HepG2 (cell line): ENCODE results near the gene ALCAM. TPM values are rescaled to one million over a fixed set of nuclear protein-coding genes. Genes with fewer than 3 reads are reported as not detected.
"Not testable (repeated sequence)": the region's sequence is repeated elsewhere in the genome, so short reads cannot be mapped to it uniquely, and the experiment has no call there.

Experiments used
- ATAC-seq: fragments of 200-7000 bp; cut with Tn5 transposase; 3 replicates; pipeline ENCODE4 v1.9.1; 2020; ENCODE audit warnings: mild to moderate bottlenecking, moderate library complexity
- BruUV-seq: library from RNA; stranded (reverse); fragments of 400-500 nt; replicated peaks from 2 replicates; lab custom pipeline; 2021; lab: Mats Ljungman, UMichigan
- CTCF ChIA-PET: fragments of 300-600 bp; formaldehyde crosslinking; extraction: SDS; loops from one replicate; lab custom pipeline; 2021; ENCODE audit warnings: low total read pairs, inconsistent platforms, low intra/inter-chr PET ratio; lab: Yijun Ruan, JAX
- POLR2A ChIA-PET: fragments of 350-600 bp; sonication (Branson Sonifier 250); formaldehyde crosslinking; loops from one replicate; lab custom pipeline; 2020; ENCODE audit warnings: antibody characterized with exemption, inconsistent platforms; lab: Yijun Ruan, JAX
- DNase-seq: peaks from one replicate; pipeline ENCODE4 v3.0.0-alpha.2; 2015; ENCODE audit warnings: low spot score
- FAIRE-seq: peaks from 3 replicates; lab custom pipeline; 2011; peaks lifted over from hg19 to GRCh38; lab: Jason Lieb, UNC
- H2AFZ ChIP-seq: one replicate; pipeline ENCODE4 v1.6.1; 2011; ENCODE audit warnings: low read length, inconsistent platforms
- H3K27ac ChIP-seq: fragments of 300-600 bp; 3 replicates; pipeline ENCODE4 v1.8.0; 2011; ENCODE audit warnings: mixed run types, mild to moderate bottlenecking, mixed read lengths, low read length, inconsistent platforms; ENCODE audit not compliant: insufficient read depth; ENCODE audit errors: extremely low read length
- H3K27me3 ChIP-seq, 2 experiments: fragments of 200-600 bp in 1 of 2; 2 replicates in 1 of 2; 3 replicates in 1 of 2; pipeline versions ENCODE4 v1.6.0 to v1.8.0; 2011; ENCODE audit warnings: low read length in 2 of 2, mild to moderate bottlenecking in 2 of 2, moderate library complexity in 2 of 2, inconsistent platforms in 1 of 2; ENCODE audit not compliant: insufficient read depth in 2 of 2, control insufficient read depth in 1 of 2
- H3K36me3 ChIP-seq, 2 experiments: fragments of 200-600 bp in 1 of 2; replicated peaks in 1 of 2; 2 replicates in 1 of 2; 3 replicates in 1 of 2; pipeline versions ENCODE4 v1.5.1 to v1.8.0; 2011; ENCODE audit warnings: low read length in 2 of 2, inconsistent platforms in 1 of 2; ENCODE audit not compliant: insufficient read depth in 2 of 2, control insufficient read depth in 1 of 2
- H3K4me1 ChIP-seq: 2 replicates; pipeline ENCODE4 v1.5.1; 2012; ENCODE audit warnings: low read length, inconsistent platforms; ENCODE audit not compliant: insufficient read depth
- H3K4me2 ChIP-seq: 2 replicates; pipeline ENCODE4 v1.6.0; 2011; ENCODE audit warnings: low read depth, low read length, inconsistent platforms
- H3K4me3 ChIP-seq, 3 experiments: fragments of 200-600 bp in 1 of 3; sonication (generic), shearing (Covaris generic) in 1 of 3; replicated peaks in 1 of 3; 2 replicates each; pipeline ENCODE4 v1.5.1; 2011 to 2016; ENCODE audit warnings: low read length in 3 of 3, inconsistent platforms in 2 of 3, low read depth in 2 of 3, mild to moderate bottlenecking in 2 of 3, control low read depth in 1 of 3, mixed read lengths in 1 of 3; ENCODE audit not compliant: insufficient read depth in 1 of 3
- H3K79me2 ChIP-seq: one replicate; pipeline ENCODE4 v1.6.1; 2011; ENCODE audit warnings: low read length, inconsistent platforms; ENCODE audit not compliant: insufficient read depth
- H3K9ac ChIP-seq: 2 replicates; pipeline ENCODE4 v1.6.0; 2011; ENCODE audit warnings: mild to moderate bottlenecking, low read depth, low read length, inconsistent platforms; ENCODE audit not compliant: insufficient read depth
- H3K9me3 ChIP-seq: 2 replicates; pipeline ENCODE4 v1.5.1; 2012; ENCODE audit warnings: mild to moderate bottlenecking, low read length
- H4K20me1 ChIP-seq: 2 replicates; pipeline ENCODE4 v1.6.0; 2011; ENCODE audit warnings: inconsistent platforms, mild to moderate bottlenecking, low read length, moderate library complexity; ENCODE audit not compliant: insufficient read depth
- GFI1 ChIP-seq: sonication (generic); formaldehyde crosslinking; IDR thresholded peaks from 2 replicates; pipeline ENCODE4 v1.5.0; 2020; ENCODE audit warnings: missing genetic modification reagents, mild to moderate bottlenecking, borderline replicate concordance
- HOXA7 ChIP-seq: sonication (generic); formaldehyde crosslinking; IDR thresholded peaks from 2 replicates; pipeline ENCODE4 v1.8.1; 2022; ENCODE audit warnings: mild to moderate bottlenecking, missing genetic modification reagents, moderate library complexity
- JUN ChIP-seq: sonication (generic); formaldehyde crosslinking; IDR thresholded peaks from 2 replicates; pipeline ENCODE4 v1.4.0; 2020; ENCODE audit warnings: mild to moderate bottlenecking, missing genetic modification reagents
- ZNF275 ChIP-seq: sonication (generic); formaldehyde crosslinking; IDR thresholded peaks from 2 replicates; pipeline ENCODE4 v1.8.0; 2022; ENCODE audit warnings: missing genetic modification reagents, mild to moderate bottlenecking, inconsistent platforms, borderline replicate concordance
- WGBS: methylation state at CpG from one replicate; pipeline ENCODE4 v1.1.6; 2017; ENCODE audit warnings: low lambda C conversion rate; 5-methylcytosine and 5-hydroxymethylcytosine counted together
- in situ Hi-C: cut with HindIII; loops from 2 replicates; pipeline ENCODE4 v1.10.0; 2017; ENCODE audit warnings: low pct_unique_long_range_greater_than_20kb; ENCODE audit not compliant: extremely low pct_ligation_motif_present
- intact Hi-C: fragments of 100-400 bp; cut with micrococcal nuclease; formaldehyde crosslinking; loops from one replicate; pipeline ENCODE4 v1.10.0; 2022; ENCODE audit not compliant: unreplicated experiment
- polyA plus RNA-seq, 8 experiments: library from polyadenylated mRNA; depleted of rRNA in 3 of 8; stranded (reverse) in 7 of 8; unstranded in 1 of 8; fragments of >200 nt; fragmentation: Illumina TruSeq in 4 of 8; extraction: Trizol in 4 of 8; gene quantifications; 2 replicates each; pipeline versions ENCODE4 v1.2.1 to v1.2.3, GENCODE V29; 2011 to 2016; ENCODE audit warnings: low read depth in 4 of 8, missing spikeins in 1 of 8, mixed read lengths in 1 of 8; ENCODE audit not compliant: insufficient read depth in 1 of 8
- total RNA-seq, 5 experiments: library from RNA; depleted of rRNA; stranded (reverse); fragments of >200 nt; fragmentation: Illumina TruSeq; extraction: Trizol; gene quantifications; 2 replicates each; pipeline ENCODE4 v1.2.3, GENCODE V29; 2016; ENCODE audit warnings: low read depth in 1 of 5

ALCAM gene
- total and polyA plus RNA-seq, 2 of the 13 experiments (the other 11 are each of a cell fraction or from before 2014, with no cell fraction given): 26.0 to 33.1 TPM

- peak; percentile 50; the same call in 1 of the 2 replicates for TF ChIP-seq ZNF275
Measured at GRCh38 chr3:105387122-105387751, 20.5 kb downstream of the ALCAM start (continued).

- DNase-seq: no peak
- no peaks in the 10 kb centered on the region for H3K27me3 ChIP-seq
- H4K20me1 ChIP-seq: no peaks in the 10 kb centered on the region
- in situ Hi-C loops: no loop called here
- no peak overlapping the region for H2AFZ ChIP-seq
- TF ChIP-seq GFI1 (CRISPR knock-in tag) (no peak), JUN (CRISPR knock-in tag) (no peak), HOXA7 (CRISPR knock-in tag) (no peak)
- TF ChIP-seq, all 625 proteins: peak for 0
- Histone ChIP-seq H3K4me3 (peak overlapping the region in 1 of 3 experiments; percentile 34; a peak in 3 of 6 replicates), H3K9ac (peak overlapping the region; percentile 62; the same call in 1 of the 2 replicates), H3K27ac (peak overlapping the region; percentile 71), H3K4me2 (peak overlapping the region; percentile 58), H3K36me3 (no peaks in the 10 kb centered on the region), H3K79me2 (peaks cover 65% of the 10 kb centered on the region), H3K9me3 (peaks cover 26% of the 10 kb centered on the region), H3K4me1 (peaks cover 38% of the 10 kb centered on the region)
- BruUV-seq: no TSS peak
- ChIA-PET POLR2A (interaction anchor here (2.8 kb wide), 1 partner anchor 115 kb away, joined by 53 read pairs; no protein-coding TSS in a partner anchor), CTCF (interaction anchor here (0.8 kb wide), 1 partner anchor 115 kb away, joined by 4 read pairs; no protein-coding TSS in a partner anchor)
- intact Hi-C loops: loop anchor here (5.0 kb wide), 2 partner anchors 39 to 129 kb away; no protein-coding TSS in a partner anchor
- 81% methylated on average over 1 of the region's 1 CpG for WGBS
- FAIRE-seq (no peak), ATAC-seq (no peak)
Measured at GRCh38 chr3:105388176-105388575, 21.5 kb downstream of the ALCAM start.

- in situ Hi-C loops, POLR2A ChIA-PET: not testable (repeated sequence)
Measured at GRCh38 chr3:105389759-105390158, 23.1 kb downstream of the ALCAM start.

More at GRCh38 chr3:105389759-105390158, 23.1 kb downstream of the ALCAM start:
- H3K36me3 ChIP-seq, DNase-seq, ATAC-seq, H3K27ac ChIP-seq, CTCF ChIA-PET, BruUV-seq, H3K4me3 ChIP-seq, FAIRE-seq, H3K4me2 ChIP-seq, H3K27me3 ChIP-seq, H2AFZ ChIP-seq, H4K20me1 ChIP-seq, H3K9ac ChIP-seq: not testable (repeated sequence)
- Histone ChIP-seq H3K9me3 (peaks cover 26% of the 10 kb centered on the region), H3K4me1 (peaks cover 38% of the 10 kb centered on the region), H3K79me2 (peaks cover 67% of the 10 kb centered on the region)
- WGBS: 100% methylated on average over 1 of the region's 1 CpG
- intact Hi-C loops: loop anchor here (5.0 kb wide), 2 partner anchors 38 to 128 kb away; no protein-coding TSS in a partner anchor
